Mesenchymal stem cell (in vitro differentiated cells and primary cell): ENCODE measurements around the gene GLP1R.

Source experiments
- DNase-seq: peaks from one replicate; pipeline ENCODE4 v3.0.0-alpha.2; 2013
- H2AFZ ChIP-seq: one replicate; pipeline ENCODE4 v1.6.1; 2013; ENCODE audit warnings: low read depth, mild to moderate bottlenecking, control low read depth, inconsistent platforms, low read length, moderate library complexity
- H2AK5ac ChIP-seq: 2 replicates; pipeline ENCODE4 v1.6.1; 2013; ENCODE audit warnings: low read length, moderate library complexity, mild to moderate bottlenecking, inconsistent platforms; ENCODE audit not compliant: severe bottlenecking
- H2BK120ac ChIP-seq: one replicate; pipeline ENCODE4 v1.6.1; 2013; ENCODE audit warnings: low read depth, mild to moderate bottlenecking, inconsistent platforms, low read length, moderate library complexity
- H2BK12ac ChIP-seq, 2 experiments: one replicate each; pipeline ENCODE4 v1.6.1; 2013; ENCODE audit warnings: inconsistent platforms in 2 of 2, low read length in 2 of 2, mild to moderate bottlenecking in 2 of 2, moderate library complexity in 2 of 2, control low read depth in 1 of 2
- H2BK15ac ChIP-seq: one replicate; pipeline ENCODE4 v1.6.1; 2013; ENCODE audit warnings: mild to moderate bottlenecking, low read depth, inconsistent platforms; ENCODE audit not compliant: poor library complexity, severe bottlenecking
- H2BK5ac ChIP-seq: 2 replicates; pipeline ENCODE4 v1.6.1; 2013; ENCODE audit warnings: low read depth, mild to moderate bottlenecking, low read length, control low read depth, inconsistent platforms; ENCODE audit not compliant: poor library complexity, severe bottlenecking
- H3K14ac ChIP-seq, 2 experiments: one replicate each; pipeline ENCODE4 v1.6.1; 2013; ENCODE audit warnings: inconsistent platforms in 2 of 2, low read length in 2 of 2, control low read depth in 1 of 2, mild to moderate bottlenecking in 1 of 2, moderate library complexity in 1 of 2
- H3K18ac ChIP-seq, 2 experiments: one replicate each; pipeline ENCODE4 v1.6.1; 2013; ENCODE audit warnings: inconsistent platforms in 2 of 2, low read length in 2 of 2, control low read depth in 1 of 2, low read depth in 1 of 2, mild to moderate bottlenecking in 1 of 2
- H3K23ac ChIP-seq, 2 experiments: one replicate each; pipeline ENCODE4 v1.6.1; 2013; ENCODE audit warnings: inconsistent platforms in 2 of 2, low read length in 2 of 2, mild to moderate bottlenecking in 2 of 2, moderate library complexity in 2 of 2, control low read depth in 1 of 2
- H3K27ac ChIP-seq: 2 replicates; pipeline ENCODE4 v1.5.1; 2013; ENCODE audit warnings: mild to moderate bottlenecking, moderate library complexity, low read length, control low read depth, inconsistent platforms; ENCODE audit not compliant: poor library complexity, severe bottlenecking
- H3K27me3 ChIP-seq, 2 experiments: 2 replicates each; pipeline versions ENCODE4 v1.6.1 to v1.7.0; 2013; ENCODE audit warnings: low read length in 2 of 2, mild to moderate bottlenecking in 2 of 2, moderate library complexity in 2 of 2, control low read depth in 1 of 2, inconsistent platforms in 1 of 2; ENCODE audit not compliant: control insufficient read depth in 1 of 2, insufficient read depth in 1 of 2
- H3K36me3 ChIP-seq, 2 experiments: 2 replicates each; pipeline versions ENCODE4 v1.6.1 to v1.7.0; 2013; ENCODE audit warnings: low read length in 2 of 2, control low read depth in 1 of 2, inconsistent platforms in 1 of 2, low read depth in 1 of 2, mild to moderate bottlenecking in 1 of 2; ENCODE audit not compliant: insufficient read depth in 2 of 2, control insufficient read depth in 1 of 2
- H3K4ac ChIP-seq, 2 experiments: one replicate each; pipeline ENCODE4 v1.6.1; 2013; ENCODE audit warnings: inconsistent platforms in 2 of 2, low read length in 2 of 2, mild to moderate bottlenecking in 2 of 2, moderate library complexity in 2 of 2, control low read depth in 1 of 2, low read depth in 1 of 2
- H3K4me1 ChIP-seq: 2 replicates; pipeline ENCODE4 v1.6.1; 2013; ENCODE audit warnings: low read depth, low read length, control low read depth; ENCODE audit not compliant: control insufficient read depth, insufficient read depth
- H3K4me2 ChIP-seq: 2 replicates; pipeline ENCODE4 v1.6.1; 2013; ENCODE audit warnings: low read length, mild to moderate bottlenecking, inconsistent platforms; ENCODE audit not compliant: poor library complexity, severe bottlenecking
- H3K4me3 ChIP-seq, 2 experiments: 2 replicates each; pipeline versions ENCODE4 v1.5.1 to v1.7.0; 2013; ENCODE audit warnings: low read length in 2 of 2, mild to moderate bottlenecking in 2 of 2, control low read depth in 1 of 2, low read depth in 1 of 2; ENCODE audit not compliant: insufficient read depth in 1 of 2
- H3K79me1 ChIP-seq: replicated peaks from 2 replicates; pipeline ENCODE4 v1.6.1; 2013; ENCODE audit warnings: mild to moderate bottlenecking, control low read depth, low read length, inconsistent platforms; ENCODE audit not compliant: poor library complexity, severe bottlenecking
- H3K9ac ChIP-seq: 2 replicates; pipeline ENCODE4 v1.7.0; 2013; ENCODE audit warnings: mild to moderate bottlenecking, low read length, moderate library complexity
- H3K9me3 ChIP-seq: 2 replicates; pipeline ENCODE4 v1.7.0; 2013; ENCODE audit warnings: mild to moderate bottlenecking, low read length; ENCODE audit not compliant: control insufficient read depth
- H4K8ac ChIP-seq: one replicate; pipeline ENCODE4 v1.6.1; 2013; ENCODE audit warnings: inconsistent platforms, mild to moderate bottlenecking, low read length, moderate library complexity
- H4K91ac ChIP-seq: one replicate; pipeline ENCODE4 v1.6.1; 2013; ENCODE audit warnings: mild to moderate bottlenecking, low read length, inconsistent platforms
- WGBS: methylation state at CpG from one replicate; pipeline ENCODE4 v1.1.7; 2013; ENCODE audit warnings: mixed read lengths; 5-methylcytosine and 5-hydroxymethylcytosine counted together

The GLP1R gene

GRCh38 chr6:39016839-39017546, 31.6 kb upstream of the GLP1R start:
- Histone ChIP-seq H2AK5ac (no peak overlapping the region), H2BK12ac (no peak overlapping the region), H2AFZ (no peak overlapping the region), H3K4me2 (no peak overlapping the region), H3K4ac (no peak overlapping the region), H3K18ac (no peak overlapping the region), H3K9ac (no peak overlapping the region), H3K4me1 (no peaks in the 10 kb centered on the region), H2BK5ac (no peak overlapping the region), H4K8ac (no peak overlapping the region), H3K27me3 (peaks cover 10 to 26% of the 10 kb centered on the region in 2 experiments), H3K36me3 (no peaks in the 10 kb centered on the region), H2BK15ac (no peak overlapping the region), H3K4me3 (no peak overlapping the region), H3K79me1 (no peaks in the 10 kb centered on the region), H2BK120ac (no peak overlapping the region), H3K9me3 (no peaks in the 10 kb centered on the region), H3K27ac (no peak overlapping the region), H3K14ac (no peak overlapping the region), H3K23ac (no peak overlapping the region), H4K91ac (no peak overlapping the region)
- no peak for DNase-seq
- 91% methylated on average over 6 of the region's 7 CpGs for WGBS

GRCh38 chr6:39017547-39017880, 31.1 kb upstream of the GLP1R start:
- Histone ChIP-seq H3K4me1 (peaks cover 2% of the 10 kb centered on the region), H2AFZ (no peak overlapping the region), H2BK120ac (no peak overlapping the region), H2BK12ac (no peak overlapping the region), H3K36me3 (no peaks in the 10 kb centered on the region), H3K79me1 (no peaks in the 10 kb centered on the region), H3K27me3 (peaks cover 13 to 26% of the 10 kb centered on the region in 2 experiments), H3K27ac (no peak overlapping the region), H2BK5ac (no peak overlapping the region), H2BK15ac (no peak overlapping the region), H3K4me2 (no peak overlapping the region), H3K4me3 (no peak overlapping the region), H3K9ac (no peak overlapping the region), H2AK5ac (no peak overlapping the region), H3K18ac (no peak overlapping the region), H4K8ac (no peak overlapping the region), H3K14ac (no peak overlapping the region), H3K9me3 (no peaks in the 10 kb centered on the region), H3K23ac (no peak overlapping the region), H3K4ac (no peak overlapping the region), H4K91ac (no peak overlapping the region)
- WGBS: 66% methylated on average over 4 of the region's 4 CpGs
- DNase-seq: no peak

GRCh38 chr6:39018103-39018502, 30.5 kb upstream of the GLP1R start:
- Histone ChIP-seq H3K9me3 (no peaks in the 10 kb centered on the region), H3K18ac (no peak overlapping the region), H3K23ac (no peak overlapping the region), H3K4ac (no peak overlapping the region), H3K27ac (no peak overlapping the region), H3K14ac (no peak overlapping the region), H2AK5ac (no peak overlapping the region), H3K36me3 (no peaks in the 10 kb centered on the region), H4K8ac (no peak overlapping the region), H2AFZ (no peak overlapping the region), H4K91ac (no peak overlapping the region), H3K4me2 (no peak overlapping the region), H2BK120ac (no peak overlapping the region), H2BK15ac (no peak overlapping the region), H3K9ac (no peak overlapping the region), H2BK5ac (no peak overlapping the region), H3K27me3 (peaks cover 14 to 26% of the 10 kb centered on the region in 2 experiments), H3K4me1 (peaks cover 3% of the 10 kb centered on the region), H3K4me3 (no peak overlapping the region), H3K79me1 (no peaks in the 10 kb centered on the region), H2BK12ac (no peak overlapping the region)
- no peak for DNase-seq
- 79% methylated on average over 5 of the region's 5 CpGs for WGBS

- no peaks in the 10 kb centered on the region for H3K36me3 ChIP-seq
- H3K27ac ChIP-seq: no peak overlapping the region
- no peak overlapping the region for H3K9ac ChIP-seq
- DNase-seq: no peak
- no peak overlapping the region for H2BK12ac ChIP-seq
- H2AFZ ChIP-seq: no peak overlapping the region
- H2BK15ac ChIP-seq: no peak overlapping the region
- H3K4me1 ChIP-seq: peaks cover 3% of the 10 kb centered on the region
- peaks cover 14 to 37% of the 10 kb centered on the region in 2 experiments for H3K27me3 ChIP-seq
- H2BK120ac ChIP-seq: no peak overlapping the region
- no peak overlapping the region for H4K91ac ChIP-seq
- no peak overlapping the region for H4K8ac ChIP-seq
- H3K4me2 ChIP-seq: no peak overlapping the region
- H3K4ac ChIP-seq: no peak overlapping the region
- WGBS: 100% methylated on average over 2 of the region's 2 CpGs
- H3K18ac ChIP-seq: no peak overlapping the region
- H3K23ac ChIP-seq: no peak overlapping the region
- H2BK5ac ChIP-seq: no peak overlapping the region
- no peak overlapping the region for H3K4me3 ChIP-seq
- H3K9me3 ChIP-seq: no peaks in the 10 kb centered on the region
- no peaks in the 10 kb centered on the region for H3K79me1 ChIP-seq
- H3K14ac ChIP-seq: no peak overlapping the region
- no peak overlapping the region for H2AK5ac ChIP-seq
Measured at GRCh38 chr6:39020136-39020535, 28.4 kb upstream of the GLP1R start.
